Kidney (tissue), 14 donors: Measurements from ENCODE around the gene POP5. TPM values are rescaled to one million over a fixed set of nuclear protein-coding genes. Genes with fewer than 3 reads are reported as not detected.
"Not testable (repeated sequence)": the region's sequence is repeated elsewhere in the genome, so short reads cannot be mapped to it uniquely, and the experiment has no call there.

Experiments used
- DNase-seq, 5 donors: peaks; one replicate each; pipeline ENCODE4 v3.0.0-alpha.2; 2013 to 2020
- FAIRE-seq: peaks from 2 replicates; lab custom pipeline; 2012; peaks lifted over from hg19 to GRCh38; lab: Jason Lieb, UNC
- H3K27ac ChIP-seq, 2 donors: one replicate each; pipeline ENCODE4 v1.7.0; 2013; ENCODE audit warnings: low read depth in 2 of 2, low read length in 2 of 2, inconsistent platforms in 1 of 2
- H3K27me3 ChIP-seq: one replicate; pipeline ENCODE4 v1.7.1; 2013; ENCODE audit warnings: low read length, inconsistent platforms; ENCODE audit not compliant: control insufficient read depth, insufficient read depth
- H3K36me3 ChIP-seq, 3 donors: one replicate each; pipeline versions ENCODE4 v1.7.0 to v1.7.1; 2013; ENCODE audit warnings: low read length in 3 of 3, control low read depth in 1 of 3, inconsistent platforms in 1 of 3; ENCODE audit not compliant: insufficient read depth in 3 of 3, control insufficient read depth in 2 of 3
- H3K4me1 ChIP-seq, 3 donors: one replicate each; pipeline versions ENCODE4 v1.7.0 to v1.7.1; 2013; ENCODE audit warnings: low read length in 3 of 3, inconsistent platforms in 1 of 3, low read depth in 1 of 3; ENCODE audit not compliant: control insufficient read depth in 2 of 3, insufficient read depth in 2 of 3
- H3K4me3 ChIP-seq, 3 donors: one replicate each; pipeline versions ENCODE4 v1.7.0 to v1.8.1; 2013; ENCODE audit warnings: low read length in 3 of 3, control low read depth in 1 of 3, inconsistent platforms in 1 of 3
- H3K9ac ChIP-seq, 3 donors: one replicate each; pipeline versions ENCODE4 v1.7.0 to v1.7.1; 2013; ENCODE audit warnings: low read length in 3 of 3, control low read depth in 1 of 3, inconsistent platforms in 1 of 3
- H3K9me3 ChIP-seq, 3 donors: one replicate each; pipeline versions ENCODE4 v1.7.0 to v1.7.1; 2013; ENCODE audit warnings: low read length in 3 of 3, control low read depth in 1 of 3, inconsistent platforms in 1 of 3; ENCODE audit not compliant: control insufficient read depth in 2 of 3, insufficient read depth in 1 of 3
- intact Hi-C: fragments of 100-400 bp; cut with DNase I; formaldehyde crosslinking; loops from one replicate; pipeline ENCODE4 v1.11.1; 2022
- polyA plus RNA-seq: library from polyadenylated mRNA; stranded (reverse); fragments of 350-450 nt; fragmentation: Illumina TruSeq; extraction: RNeasy Lipid Tissue Mini Kit (QIAGEN cat#74804); gene quantifications from one replicate; pipeline ENCODE4 v1.2.3, GENCODE V29; 2014; ENCODE audit warnings: low read depth, low replicate concordance; ENCODE audit not compliant: insufficient read depth
- total RNA-seq: library from RNA; stranded (reverse); fragmentation: NEBNext Ultra II Directional; extraction: Animal tissue kit (Norgen Biotek cat#: 25700); gene quantifications from one replicate; pipeline ENCODE4 v1.2.1, GENCODE V29; 2021
- TF ChIP-seq, protein P1 (sequence below): IDR thresholded peaks from 3 replicates; pipeline ENCODE4 v1.5.1; 2012; ENCODE audit warnings: mild to moderate bottlenecking, moderate library complexity, borderline replicate concordance; ENCODE audit not compliant: insufficient read depth; ENCODE audit errors: extremely low read depth
- donor health status: control.
- donor health status: control.
- donor health status: control.
- donor health status: control.
- donor health status: control.
- donor health status: DM: yes; HTN: yes; CAD: no.
- donor health status: Normal renal cell carcinoma (clear cell type).

The POP5 gene
- total and polyA plus RNA-seq, 2 donors from 2014 or later = 50.0 to 111 TPM

DNA sequence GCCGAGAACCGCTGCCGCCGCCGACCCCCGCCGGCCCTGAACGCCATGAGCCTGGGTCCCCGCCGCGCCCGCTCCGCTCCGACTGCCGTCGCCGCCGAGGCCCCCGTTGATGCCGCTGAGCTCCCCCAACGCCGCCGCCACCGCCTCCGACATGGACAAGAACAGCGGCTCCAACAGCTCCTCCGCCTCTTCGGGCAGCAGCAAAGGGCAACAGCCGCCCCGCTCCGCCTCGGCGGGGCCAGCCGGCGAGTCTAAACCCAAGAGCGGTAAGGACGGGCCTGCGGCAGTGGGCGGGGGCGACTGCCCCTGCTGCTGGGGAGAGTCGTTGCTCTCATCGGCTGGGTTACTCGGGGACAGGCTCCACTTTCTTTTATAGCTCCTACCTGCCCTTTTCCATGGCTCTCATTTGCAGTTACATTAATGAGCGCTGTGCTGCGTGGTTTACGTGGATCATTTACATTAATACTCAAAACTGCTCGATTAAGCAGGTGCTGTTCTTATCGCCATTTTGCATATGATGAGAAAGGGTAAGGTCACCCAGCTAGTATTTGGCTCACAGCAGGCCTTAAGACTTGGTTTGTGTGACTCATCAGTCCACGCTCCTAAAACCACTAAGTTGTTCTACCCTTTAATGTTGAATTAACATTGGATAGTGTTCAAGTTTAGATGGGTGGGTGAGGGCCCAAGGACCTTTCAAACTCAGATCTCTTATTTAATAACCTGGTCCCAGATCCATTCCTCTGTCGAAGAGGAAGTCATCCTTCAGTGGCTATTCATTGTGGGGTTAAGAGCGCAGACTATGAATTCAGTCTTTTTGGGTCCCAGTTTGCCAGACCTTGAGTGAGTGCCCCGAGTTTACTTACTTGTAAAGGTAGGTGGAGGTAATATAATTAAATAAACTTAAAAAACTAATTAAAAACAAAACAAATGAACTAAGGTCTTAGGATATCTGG, 46.2 kb downstream of the POP5 start:
- no peaks in the 10 kb centered on the region for H3K9me3 ChIP-seq
- peak overlapping the region; percentile 89 to 94 (median 90) for H3K4me3 ChIP-seq
- no peaks in the 10 kb centered on the region for H3K27me3 ChIP-seq
- H3K4me1 ChIP-seq = peaks cover 2 to 25% (median 24%) of the 10 kb centered on the region in 3 donors
- peak overlapping the region; percentile 95 to 97 for H3K27ac ChIP-seq
- TF ChIP-seq, protein P1, sequence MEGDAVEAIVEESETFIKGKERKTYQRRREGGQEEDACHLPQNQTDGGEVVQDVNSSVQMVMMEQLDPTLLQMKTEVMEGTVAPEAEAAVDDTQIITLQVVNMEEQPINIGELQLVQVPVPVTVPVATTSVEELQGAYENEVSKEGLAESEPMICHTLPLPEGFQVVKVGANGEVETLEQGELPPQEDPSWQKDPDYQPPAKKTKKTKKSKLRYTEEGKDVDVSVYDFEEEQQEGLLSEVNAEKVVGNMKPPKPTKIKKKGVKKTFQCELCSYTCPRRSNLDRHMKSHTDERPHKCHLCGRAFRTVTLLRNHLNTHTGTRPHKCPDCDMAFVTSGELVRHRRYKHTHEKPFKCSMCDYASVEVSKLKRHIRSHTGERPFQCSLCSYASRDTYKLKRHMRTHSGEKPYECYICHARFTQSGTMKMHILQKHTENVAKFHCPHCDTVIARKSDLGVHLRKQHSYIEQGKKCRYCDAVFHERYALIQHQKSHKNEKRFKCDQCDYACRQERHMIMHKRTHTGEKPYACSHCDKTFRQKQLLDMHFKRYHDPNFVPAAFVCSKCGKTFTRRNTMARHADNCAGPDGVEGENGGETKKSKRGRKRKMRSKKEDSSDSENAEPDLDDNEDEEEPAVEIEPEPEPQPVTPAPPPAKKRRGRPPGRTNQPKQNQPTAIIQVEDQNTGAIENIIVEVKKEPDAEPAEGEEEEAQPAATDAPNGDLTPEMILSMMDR = no peak
- peak overlapping the region; percentile 79 to 98 (median 97) for H3K9ac ChIP-seq
- H3K36me3 ChIP-seq = peaks cover 0 to 5% (median 0%) of the 10 kb centered on the region in 3 donors
- peak; percentile 67 to 86 (median 81) for DNase-seq
- intact Hi-C loops = no loop called here
- no peak for FAIRE-seq

DNA sequence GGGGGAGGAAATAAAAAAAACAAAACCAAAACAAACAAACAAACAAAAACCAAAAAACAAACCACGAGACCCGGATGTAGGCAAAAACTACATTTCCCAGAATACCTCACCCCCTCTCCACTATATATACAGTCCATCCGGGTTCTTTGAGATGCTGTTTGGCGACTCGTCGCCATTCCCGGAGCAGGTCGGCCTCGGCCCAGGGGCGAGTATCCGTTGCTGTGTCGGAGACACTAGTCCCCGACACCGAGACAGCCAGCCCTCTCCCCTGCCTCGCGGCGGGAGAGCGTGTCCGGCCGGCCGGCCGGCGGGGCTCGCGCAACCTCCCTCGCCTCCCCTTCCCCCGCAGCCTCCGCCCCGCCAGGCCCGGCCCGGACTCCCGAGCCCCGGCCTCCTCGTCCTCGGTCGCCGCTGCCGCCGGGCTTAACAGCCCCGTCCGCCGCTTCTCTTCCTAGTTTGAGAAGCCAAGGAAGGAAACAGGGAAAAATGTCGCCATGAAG, 46.9 kb downstream of the POP5 start, which contains the start of gene RNF10:
Gene RNF10 (plus strand): TSS at position 154 of the 500 bp plus-strand sequence. CDS start 456 bp downstream, outside the sequence.
- intact Hi-C loops = no loop called here
- Histone ChIP-seq H3K36me3 (peaks cover 0 to 5% (median 0%) of the 10 kb centered on the region in 3 donors), H3K27me3 (no peaks in the 10 kb centered on the region), H3K9ac (peak within 1 kb of the TSS; percentile 79 to 98 (median 97)), H3K4me3 (peak within 1 kb of the TSS; percentile 89 to 94 (median 90)), H3K4me1 (peaks cover 2 to 25% (median 22%) of the 10 kb centered on the region in 3 donors), H3K9me3 (no peaks in the 10 kb centered on the region), H3K27ac (peak within 1 kb of the TSS; percentile 95 to 97)
- TF ChIP-seq, protein P1 = no peak
- FAIRE-seq (no peak), DNase-seq (peak; percentile 82 to 96 (median 92))

DNA sequence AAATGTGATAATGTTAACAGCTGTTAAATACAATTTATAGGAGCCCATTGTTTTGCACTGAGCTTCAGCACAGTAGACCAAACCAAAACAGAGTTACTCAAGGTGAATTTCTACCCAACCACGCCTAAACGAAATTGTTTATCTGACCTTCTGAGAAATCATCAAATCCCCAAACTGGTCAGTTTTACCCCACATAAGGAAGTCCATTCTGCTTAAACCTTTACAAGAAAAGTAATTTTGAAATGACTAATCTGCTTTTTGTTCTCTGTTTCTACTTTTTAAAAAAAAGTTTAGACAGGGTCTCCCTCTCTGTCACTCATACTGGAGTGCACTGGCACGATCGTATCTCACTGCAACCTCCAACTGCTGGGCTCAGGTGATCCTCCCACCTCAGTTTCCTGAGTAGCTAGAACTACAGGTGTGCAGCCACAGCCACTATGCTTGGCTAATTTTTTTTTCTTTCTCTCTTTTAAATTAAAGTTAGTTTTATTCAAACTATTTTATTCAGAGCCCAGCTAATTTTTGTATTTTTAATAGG, 48.4 kb downstream of the POP5 start:
- intact Hi-C loops = no loop called here
- Histone ChIP-seq H3K9me3 (no peaks in the 10 kb centered on the region), H3K27me3 (no peaks in the 10 kb centered on the region), H3K27ac (no peak overlapping the region), H3K4me1 (peaks cover 2 to 13% (median 10%) of the 10 kb centered on the region in 3 donors), H3K9ac (no peak overlapping the region), H3K36me3 (peaks cover 0 to 5% (median 0%) of the 10 kb centered on the region in 3 donors), H3K4me3 (no peak overlapping the region)
- TF ChIP-seq, protein P1 = no peak
- FAIRE-seq = no peak
- no peak for DNase-seq

DNA sequence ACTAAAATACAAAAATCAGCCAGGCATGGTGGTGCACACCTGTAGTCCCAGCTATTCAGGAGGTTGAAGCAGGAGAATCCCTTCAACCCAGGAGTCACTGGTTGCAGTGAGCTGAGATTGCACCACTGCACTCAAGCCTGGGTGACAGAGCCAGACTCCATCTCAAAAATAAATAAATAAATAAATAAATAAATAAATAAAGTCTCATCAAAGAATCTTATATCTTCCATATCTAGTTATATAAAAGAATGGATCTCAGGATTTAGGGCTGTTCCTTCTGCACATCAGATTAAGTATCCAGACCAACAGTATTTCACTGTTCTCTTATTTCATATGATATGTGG, 50.8 kb downstream of the POP5 start:
- H3K9me3 ChIP-seq, intact Hi-C loops, H3K36me3 ChIP-seq, FAIRE-seq, H3K27me3 ChIP-seq, H3K9ac ChIP-seq, DNase-seq: not testable (repeated sequence)
- Histone ChIP-seq H3K4me3 (peak overlapping the region in 1 of 3 donors; percentile 86), H3K4me1 (peaks cover 0 to 11% (median 0%) of the 10 kb centered on the region in 3 donors), H3K27ac (peak overlapping the region in 1 of 2 donors; percentile 99)
